A549 (cell line): ENCODE results near the gene GBP2. TPM values are rescaled to one million over a fixed set of nuclear protein-coding genes. Genes with fewer than 3 reads are reported as not detected.

Source experiments
- ATAC-seq, 2 experiments: fragments of 200-7000 bp in 1 of 2; fragments of >200 bp in 1 of 2; cut with Nextera tagmentation in 1 of 2; cut with Tn5 transposase in 1 of 2; 3 replicates each; pipeline versions ENCODE4 v1.8.0 to v1.9.1; 2018 to 2020; ENCODE audit warnings: mild to moderate bottlenecking in 1 of 2, moderate library complexity in 1 of 2
- CTCF ChIA-PET: fragments of 300-600 bp; sonication (Branson Sonifier 250); formaldehyde crosslinking; extraction: SDS; loops from one replicate; lab custom pipeline; 2021; ENCODE audit warnings: antibody characterized with exemption, inconsistent platforms; lab: Yijun Ruan, JAX
- POLR2A ChIA-PET: fragments of 350-600 bp; formaldehyde crosslinking; extraction: SDS; loops from one replicate; lab custom pipeline; 2021; ENCODE audit warnings: antibody characterized with exemption, inconsistent platforms; lab: Yijun Ruan, JAX
- DNase-seq, 2 experiments: peaks; one replicate each; pipeline versions ENCODE4 v3.0.0 to v3.0.0-alpha.2; 2011 to 2016; ENCODE audit warnings: low read depth in 1 of 2, low spot score in 1 of 2
- FAIRE-seq: peaks from 2 replicates; lab custom pipeline; 2011; peaks lifted over from hg19 to GRCh38; lab: Jason Lieb, UNC
- H3K27ac ChIP-seq, 2 experiments: fragments of >200 bp; sonication (Bioruptor Twin); formaldehyde crosslinking; 3 replicates each; pipeline ENCODE4 v1.5.1; 2016 to 2017
- H3K4me1 ChIP-seq: fragments of >200 bp; sonication (Bioruptor Twin); formaldehyde crosslinking; 3 replicates; pipeline ENCODE4 v1.6.1; 2016
- H3K4me2 ChIP-seq: fragments of >200 bp; sonication (Bioruptor Twin); formaldehyde crosslinking; 3 replicates; pipeline ENCODE4 v1.6.1; 2016
- H3K4me3 ChIP-seq: fragments of >200 bp; sonication (Bioruptor Twin); formaldehyde crosslinking; 3 replicates; pipeline ENCODE4 v1.5.1; 2016
- H3K9me3 ChIP-seq: fragments of >200 bp; sonication (Bioruptor Twin); formaldehyde crosslinking; 3 replicates; pipeline ENCODE4 v1.6.1; 2016
- CTCF ChIP-seq: fragments of >200 bp; sonication (Bioruptor Twin); formaldehyde crosslinking; IDR thresholded peaks from 3 replicates; pipeline ENCODE4 v1.5.1; 2016
- EP300 ChIP-seq, 2 experiments: fragments of >200 bp; sonication (Bioruptor Twin); formaldehyde crosslinking; IDR thresholded peaks; 2 replicates in 1 of 2; 3 replicates in 1 of 2; pipeline ENCODE4 v1.6.1; 2016 to 2017
- ESRRA ChIP-seq: fragments of 150-350 bp; IDR thresholded peaks from 2 replicates; pipeline ENCODE4 v1.6.1; 2014; ENCODE audit warnings: mild to moderate bottlenecking, low read length, borderline replicate concordance
- FOSL2 ChIP-seq, 2 experiments: fragments of 450-650 bp in 1 of 2; fragments of >200 bp in 1 of 2; sonication (Bioruptor Twin) in 1 of 2; formaldehyde crosslinking; IDR thresholded peaks; 2 replicates each; pipeline versions ENCODE4 v1.5.0 to v1.6.1; 2016 to 2020; ENCODE audit warnings: mild to moderate bottlenecking in 1 of 2, moderate library complexity in 1 of 2
- GATA3 ChIP-seq: IDR thresholded peaks from 2 replicates; pipeline ENCODE4 v1.6.1; 2012; ENCODE audit warnings: borderline replicate concordance
- HMGXB4 ChIP-seq: fragments of 250-450 bp; sonication (Bioruptor Pico); IDR thresholded peaks from 2 replicates; pipeline ENCODE4 v1.5.0; 2021; ENCODE audit warnings: mild to moderate bottlenecking, moderate library complexity, borderline replicate concordance
- HOXA7 ChIP-seq: fragments of 250-450 bp; sonication (Bioruptor Pico); IDR thresholded peaks from 2 replicates; pipeline ENCODE4 v1.5.0; 2020; ENCODE audit warnings: mild to moderate bottlenecking, moderate library complexity
- HOXB13 ChIP-seq: fragments of 250-450 bp; sonication (Bioruptor Pico); IDR thresholded peaks from 2 replicates; pipeline ENCODE4 v1.5.0; 2020; ENCODE audit warnings: low read depth, mild to moderate bottlenecking, moderate library complexity
- HOXB5 ChIP-seq: fragments of 250-450 bp; sonication (Bioruptor Pico); IDR thresholded peaks from 2 replicates; pipeline ENCODE4 v1.5.0; 2020; ENCODE audit warnings: mild to moderate bottlenecking, moderate library complexity
- MAZ ChIP-seq: fragments of 150-350 bp; IDR thresholded peaks from 2 replicates; pipeline ENCODE4 v1.6.1; 2014; ENCODE audit warnings: antibody characterized with exemption, low read depth, low read length, borderline replicate concordance
- MYC ChIP-seq: IDR thresholded peaks from 2 replicates; pipeline ENCODE4 v1.6.1; 2012; ENCODE audit warnings: mild to moderate bottlenecking, inconsistent platforms, low read length, improper control_type of control experiment, borderline replicate concordance
- PBX3 ChIP-seq: IDR thresholded peaks from 2 replicates; pipeline ENCODE4 v1.6.1; 2012
- RCOR1 ChIP-seq: fragments of 150-350 bp; IDR thresholded peaks from 2 replicates; pipeline ENCODE4 v1.6.1; 2014; ENCODE audit warnings: antibody characterized with exemption, low read length, low read depth
- REST ChIP-seq: fragments of 200-600 bp; sonication (generic); IDR thresholded peaks from 2 replicates; pipeline ENCODE4 v1.6.1; 2016; ENCODE audit warnings: antibody characterized with exemption, mild to moderate bottlenecking, moderate library complexity
- ZFP36 ChIP-seq: fragments of 450-650 bp; IDR thresholded peaks from 2 replicates; pipeline ENCODE4 v1.6.1; 2014; ENCODE audit warnings: borderline replicate concordance; ENCODE audit not compliant: partially characterized antibody
- WGBS: methylation state at CpG from one replicate; pipeline ENCODE4 v1.1.6; 2017; ENCODE audit errors: missing lambda C conversion rate; 5-methylcytosine and 5-hydroxymethylcytosine counted together
- polyA plus RNA-seq, 4 experiments: library from polyadenylated mRNA; depleted of rRNA in 3 of 4; stranded (reverse); fragments of >200 nt; fragmentation: RNase III in 1 of 4; extraction: RNeasy Plus Mini Kit Qiagen cat#74134 plus additional on column Dnase treatment in 1 of 4; gene quantifications; 2 replicates in 3 of 4; 3 replicates in 1 of 4; pipeline ENCODE4 v1.2.3, GENCODE V29; 2011 to 2017

GBP2 gene
- polyA plus RNA-seq, 2 of the 4 experiments (the other 2 are of a cell fraction) = 1.3 to 1.9 TPM

- no peak overlapping the region for H3K27ac ChIP-seq
- H3K4me2 ChIP-seq = no peak overlapping the region
- ATAC-seq (no peak), FAIRE-seq (no peak), DNase-seq (no peak)
- H3K4me1 ChIP-seq = no peaks in the 10 kb centered on the region
- 76% methylated on average over 17 of the region's 17 CpGs for WGBS
- TF ChIP-seq HMGXB4 (CRISPR knock-in tag) = no peak
- TF ChIP-seq PBX3 = no peak
- TF ChIP-seq MYC = no peak
- TF ChIP-seq FOSL2 (IDR thresholded peaks at IDR 0.05) = no peak
- no peak for TF ChIP-seq FOSL2 (CRISPR knock-in tag; IDR thresholded peaks at IDR 0.05)
- TF ChIP-seq HOXA7 (CRISPR knock-in tag) = no peak
- TF ChIP-seq ESRRA = no peak
- TF ChIP-seq MAZ = no peak
- no peak for TF ChIP-seq RCOR1
- no peak for TF ChIP-seq REST
- TF ChIP-seq ZFP36 = no peak
- TF ChIP-seq HOXB5 (CRISPR knock-in tag) = no peak
- TF ChIP-seq GATA3 = no peak
- TF ChIP-seq HOXB13 = no peak
- no peak for TF ChIP-seq CTCF
- H3K4me3 ChIP-seq = no peak overlapping the region
- ChIA-PET CTCF (no interaction called here), POLR2A (no interaction called here)
- H3K9me3 ChIP-seq = no peaks in the 10 kb centered on the region
Measured at GRCh38 chr1:89104687-89105086, 21.2 kb downstream of the GBP2 start.

GRCh38 chr1:89104147-89104546 lies 21.8 kb downstream of the GBP2 start:
- ATAC-seq (no peak), DNase-seq (no peak), FAIRE-seq (no peak)
- no peak overlapping the region for H3K4me3 ChIP-seq
- POLR2A ChIA-PET = no interaction called here
- whole genome bisulfite sequencing = 21% methylated on average over 2 of the region's 2 CpGs
- no peak overlapping the region for H3K4me2 ChIP-seq
- no peaks in the 10 kb centered on the region for H3K4me1 ChIP-seq
- no peak for TF ChIP-seq EP300 (IDR thresholded peaks at IDR 0.05)
- TF ChIP-seq, all 56 proteins: peak for 0
- Histone ChIP-seq H3K9me3 (no peaks in the 10 kb centered on the region), H3K27ac (no peak overlapping the region)
- CTCF ChIA-PET = no interaction called here
